Activated T-cell treated with anti-CD3 and anti-CD28 coated beads, Interleukin-2, amount 50 U/mL, for 4 hours (primary cell): ENCODE measurements around the gene INSRR. TPM values are rescaled to one million over a fixed set of nuclear protein-coding genes. Genes with fewer than 3 reads are reported as not detected.

ENCODE experiments used
- ATAC-seq, 2 donors: fragments of 200-7000 bp; cut with Tn5 transposase; one replicate each; pipeline ENCODE4 v1.10.0; 2021
- DNase-seq: peaks from one replicate; pipeline ENCODE4 v3.0.0-alpha.2; 2020
- H3K27me3 Mint-ChIP-seq: one replicate; pipeline ENCODE4 v1.8.0; 2021; ENCODE audit warnings: low read depth, mixed read lengths
- H3K36me3 Mint-ChIP-seq: one replicate; pipeline ENCODE4 v1.8.0; 2022; ENCODE audit warnings: mixed read lengths; ENCODE audit not compliant: insufficient read depth
- H3K4me1 Mint-ChIP-seq: one replicate; pipeline ENCODE4 v1.8.0; 2021; ENCODE audit warnings: low read depth, mixed read lengths
- H3K4me3 Mint-ChIP-seq: one replicate; pipeline ENCODE4 v1.8.0; 2021; ENCODE audit warnings: mild to moderate bottlenecking, moderate library complexity, mixed read lengths
- H3K9me3 Mint-ChIP-seq: one replicate; pipeline ENCODE4 v1.8.0; 2021; ENCODE audit warnings: mixed read lengths
- total RNA-seq, 3 donors: library from RNA; stranded (reverse); gene quantifications; one replicate each; pipeline ENCODE4 v1.2.1, GENCODE V29; 2021

Gene INSRR
- total RNA-seq, 3 donors from 2014 or later, result 0.11 TPM; not detected in 2

- Mint-ChIP-seq H3K27me3 (no peaks in the 10 kb centered on the region), H3K4me3 (no peak overlapping the region), H3K36me3 (no peaks in the 10 kb centered on the region), H3K9me3 (no peaks in the 10 kb centered on the region), H3K4me1 (peaks cover 12% of the 10 kb centered on the region)
- no peak for DNase-seq
- no peak for ATAC-seq
Observed at GRCh38 chr1:156826630-156827029, 32.3 kb downstream of the INSRR start.

GRCh38 chr1:156823210-156823790 is 35.6 kb downstream of the INSRR start:
- Mint-ChIP-seq H3K4me1 (peaks cover 24% of the 10 kb centered on the region), H3K4me3 (no peak overlapping the region), H3K27me3 (no peaks in the 10 kb centered on the region), H3K9me3 (no peaks in the 10 kb centered on the region), H3K36me3 (no peaks in the 10 kb centered on the region)
- DNase-seq (no peak), ATAC-seq (no peak)

- no peaks in the 10 kb centered on the region for H3K36me3 Mint-ChIP-seq
- H3K4me3 Mint-ChIP-seq, result no peak overlapping the region
- peaks cover 27% of the 10 kb centered on the region for H3K4me1 Mint-ChIP-seq
- H3K9me3 Mint-ChIP-seq, result no peaks in the 10 kb centered on the region
- H3K27me3 Mint-ChIP-seq, result no peaks in the 10 kb centered on the region
- no peak for ATAC-seq
- DNase-seq, result no peak
Observed at GRCh38 chr1:156822680-156823079, 36.2 kb downstream of the INSRR start.

- no peak overlapping the region for H3K4me3 Mint-ChIP-seq
- H3K27me3 Mint-ChIP-seq, result no peaks in the 10 kb centered on the region
- H3K9me3 Mint-ChIP-seq, result no peaks in the 10 kb centered on the region
- no peaks in the 10 kb centered on the region for H3K36me3 Mint-ChIP-seq
- peaks cover 31% of the 10 kb centered on the region for H3K4me1 Mint-ChIP-seq
- ATAC-seq (peak; percentile 77 to 81), DNase-seq (no peak)
Observed at GRCh38 chr1:156821801-156822200, 37.1 kb downstream of the INSRR start.

GRCh38 chr1:156816561-156817328 is 42.2 kb downstream of the INSRR start, which contains the start of gene SH2D2A:
Gene SH2D2A (minus strand): TSS chr1:156816848. CDS start chr1:156816708, 140 bp downstream.
- Mint-ChIP-seq H3K9me3 (no peaks in the 10 kb centered on the region), H3K4me1 (peaks cover 57% of the 10 kb centered on the region), H3K36me3 (peaks cover 31% of the 10 kb centered on the region), H3K4me3 (peak within 1 kb of the TSS; percentile 81), H3K27me3 (no peaks in the 10 kb centered on the region)
- DNase-seq (peak; percentile 95), ATAC-seq (peak; percentile 93 to 94)

- H3K9me3 Mint-ChIP-seq, result no peaks in the 10 kb centered on the region
- H3K4me3 Mint-ChIP-seq, result peak overlapping the region; percentile 81
- peak in 1 of 2 donors; percentile 0 for ATAC-seq
- peaks cover 58% of the 10 kb centered on the region for H3K4me1 Mint-ChIP-seq
- H3K36me3 Mint-ChIP-seq, result peaks cover 38% of the 10 kb centered on the region
- no peaks in the 10 kb centered on the region for H3K27me3 Mint-ChIP-seq
- DNase-seq, result no peak
Observed at GRCh38 chr1:156815961-156816422, 42.9 kb downstream of the INSRR start.

GRCh38 chr1:156815307-156815826 is 43.5 kb downstream of the INSRR start:
- Mint-ChIP-seq H3K36me3 (peaks cover 40% of the 10 kb centered on the region), H3K9me3 (no peaks in the 10 kb centered on the region)
- no peak for ATAC-seq

GRCh38 chr1:156814571-156815260 is 44.2 kb downstream of the INSRR start:
- ATAC-seq, result peak in 1 of 2 donors; percentile 15
- Mint-ChIP-seq H3K4me1 (peaks cover 55% of the 10 kb centered on the region), H3K27me3 (no peaks in the 10 kb centered on the region), H3K9me3 (no peaks in the 10 kb centered on the region), H3K4me3 (peak overlapping the region; percentile 81), H3K36me3 (peaks cover 41% of the 10 kb centered on the region)
- peak; percentile 60 for DNase-seq

More at GRCh38 chr1:156815307-156815826, 43.5 kb downstream of the INSRR start:
- H3K4me3 Mint-ChIP-seq, result peak overlapping the region; percentile 81
- no peaks in the 10 kb centered on the region for H3K27me3 Mint-ChIP-seq
- H3K4me1 Mint-ChIP-seq, result peaks cover 55% of the 10 kb centered on the region
- no peak for DNase-seq

- Mint-ChIP-seq H3K4me3 (peak overlapping the region; percentile 81), H3K9me3 (no peaks in the 10 kb centered on the region), H3K36me3 (peaks cover 45% of the 10 kb centered on the region), H3K27me3 (no peaks in the 10 kb centered on the region), H3K4me1 (peaks cover 58% of the 10 kb centered on the region)
- ATAC-seq, result peak; percentile 32 to 35
- DNase-seq, result peak; percentile 81
Observed at GRCh38 chr1:156813750-156814570, 45.0 kb downstream of the INSRR start.

- Mint-ChIP-seq H3K27me3 (no peaks in the 10 kb centered on the region), H3K4me1 (peaks cover 63% of the 10 kb centered on the region)
- ATAC-seq, result no peak
Observed at GRCh38 chr1:156813298-156813697, 45.6 kb downstream of the INSRR start.

GRCh38 chr1:156812293-156812990 is 46.5 kb downstream of the INSRR start:
- ATAC-seq (no peak), DNase-seq (no peak)
- H3K9me3 Mint-ChIP-seq, result no peaks in the 10 kb centered on the region
- peaks cover 56% of the 10 kb centered on the region for H3K36me3 Mint-ChIP-seq
- H3K4me3 Mint-ChIP-seq, result peak overlapping the region; percentile 81
- peaks cover 68% of the 10 kb centered on the region for H3K4me1 Mint-ChIP-seq
- no peaks in the 10 kb centered on the region for H3K27me3 Mint-ChIP-seq

More at GRCh38 chr1:156813298-156813697, 45.6 kb downstream of the INSRR start:
- H3K4me3 Mint-ChIP-seq, result peak overlapping the region; percentile 81
- H3K36me3 Mint-ChIP-seq, result peaks cover 48% of the 10 kb centered on the region
- no peaks in the 10 kb centered on the region for H3K9me3 Mint-ChIP-seq
- no peak for DNase-seq

GRCh38 chr1:156811168-156811567 is 47.7 kb downstream of the INSRR start:
- H3K9me3 Mint-ChIP-seq, result no peaks in the 10 kb centered on the region
- H3K36me3 Mint-ChIP-seq, result peaks cover 65% of the 10 kb centered on the region
- DNase-seq (no peak), ATAC-seq (no peak)
- H3K27me3 Mint-ChIP-seq, result no peaks in the 10 kb centered on the region
- H3K4me1 Mint-ChIP-seq, result peaks cover 64% of the 10 kb centered on the region
- peak overlapping the region; percentile 81 for H3K4me3 Mint-ChIP-seq

GRCh38 chr1:156809711-156810366 is 49.1 kb downstream of the INSRR start:
- DNase-seq, result no peak
- Mint-ChIP-seq H3K4me1 (peaks cover 56% of the 10 kb centered on the region), H3K9me3 (no peaks in the 10 kb centered on the region), H3K36me3 (peaks cover 60% of the 10 kb centered on the region), H3K4me3 (no peak overlapping the region), H3K27me3 (no peaks in the 10 kb centered on the region)
- ATAC-seq, result no peak
